ENCODE results near the gene PGC.

Gene PGC

DNA sequence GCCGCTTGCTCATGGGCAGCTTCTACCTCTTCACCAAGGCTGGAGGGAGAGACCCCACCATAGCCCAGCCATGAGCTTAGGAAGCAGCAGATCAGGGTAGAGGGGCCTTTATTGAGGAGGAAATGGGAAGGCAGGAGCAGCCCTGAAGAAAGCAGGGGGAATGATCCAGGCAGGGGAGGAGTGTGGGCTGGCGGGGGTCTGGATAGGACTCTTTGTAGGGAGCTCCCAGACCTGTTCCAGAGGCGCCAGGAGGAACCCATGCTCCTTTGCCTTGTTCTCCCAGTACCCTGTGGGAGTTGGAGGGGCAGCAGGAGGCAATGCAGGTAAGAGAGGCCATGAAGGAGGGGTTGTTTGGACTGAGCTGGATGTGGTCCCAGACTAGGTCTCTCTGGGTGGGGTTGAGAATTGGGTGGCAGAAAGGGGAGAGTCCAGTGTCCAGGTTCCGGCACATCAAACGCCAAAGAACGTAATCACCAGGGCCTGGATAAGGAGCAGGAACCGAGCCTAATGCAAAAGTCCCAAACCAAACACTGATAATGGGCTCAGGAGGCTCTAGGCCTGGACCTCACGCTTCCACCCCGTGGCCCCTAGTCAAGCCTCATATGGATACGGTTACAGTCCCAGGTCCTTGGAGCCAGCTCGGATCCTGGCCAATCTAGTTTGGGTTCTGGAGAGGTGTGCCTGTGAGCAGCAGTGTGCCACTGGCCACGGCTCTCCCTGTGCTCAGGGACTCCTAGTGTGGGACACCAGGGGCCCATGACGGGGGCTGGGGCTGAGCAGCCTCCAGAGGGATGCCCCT is 12.1 kb upstream of the PGC start:
- H3K4me2 ChIP-seq (ENCODE audit: low read length), result no peak overlapping the region
- no peaks in the 10 kb centered on the region for H3K9me3 ChIP-seq (ENCODE audit: control insufficient read depth, insufficient read depth, low read length)
- H3K4me3 ChIP-seq (ENCODE audit: low read length), result no peak overlapping the region
- peaks cover 12% of the 10 kb centered on the region for H3K27me3 ChIP-seq (ENCODE audit: control insufficient read depth, low read length)
- H4K20me1 ChIP-seq (ENCODE audit: control insufficient read depth, insufficient read depth, low read depth, low read length), result no peaks in the 10 kb centered on the region
- peaks cover 5% of the 10 kb centered on the region; the same call in 1 of the 2 replicates for H3K4me1 ChIP-seq (ENCODE audit: control insufficient read depth, low read length)
- no peaks in the 10 kb centered on the region for H3F3A ChIP-seq (ENCODE audit: control insufficient read depth, insufficient read depth)
- H3K9me2 ChIP-seq (replicated peaks; ENCODE audit: control insufficient read depth, low read length), result no peaks in the 10 kb centered on the region
- no peaks in the 10 kb centered on the region for H3K36me3 ChIP-seq (ENCODE audit: control insufficient read depth, low read length)
- TF ChIP-seq, protein P1, sequence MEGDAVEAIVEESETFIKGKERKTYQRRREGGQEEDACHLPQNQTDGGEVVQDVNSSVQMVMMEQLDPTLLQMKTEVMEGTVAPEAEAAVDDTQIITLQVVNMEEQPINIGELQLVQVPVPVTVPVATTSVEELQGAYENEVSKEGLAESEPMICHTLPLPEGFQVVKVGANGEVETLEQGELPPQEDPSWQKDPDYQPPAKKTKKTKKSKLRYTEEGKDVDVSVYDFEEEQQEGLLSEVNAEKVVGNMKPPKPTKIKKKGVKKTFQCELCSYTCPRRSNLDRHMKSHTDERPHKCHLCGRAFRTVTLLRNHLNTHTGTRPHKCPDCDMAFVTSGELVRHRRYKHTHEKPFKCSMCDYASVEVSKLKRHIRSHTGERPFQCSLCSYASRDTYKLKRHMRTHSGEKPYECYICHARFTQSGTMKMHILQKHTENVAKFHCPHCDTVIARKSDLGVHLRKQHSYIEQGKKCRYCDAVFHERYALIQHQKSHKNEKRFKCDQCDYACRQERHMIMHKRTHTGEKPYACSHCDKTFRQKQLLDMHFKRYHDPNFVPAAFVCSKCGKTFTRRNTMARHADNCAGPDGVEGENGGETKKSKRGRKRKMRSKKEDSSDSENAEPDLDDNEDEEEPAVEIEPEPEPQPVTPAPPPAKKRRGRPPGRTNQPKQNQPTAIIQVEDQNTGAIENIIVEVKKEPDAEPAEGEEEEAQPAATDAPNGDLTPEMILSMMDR (IDR thresholded peaks at IDR 0.05; ENCODE audit: low read depth, low read length, poor library complexity, severe bottlenecking), result no peak
- no peak overlapping the region for H3K27ac ChIP-seq (ENCODE audit: low read depth, low read length)
- no peaks in the 10 kb centered on the region for H3K79me2 ChIP-seq (ENCODE audit: control insufficient read depth, low read length)

- no peaks in the 10 kb centered on the region for H3F3A ChIP-seq (ENCODE audit: control insufficient read depth, insufficient read depth)
- no peaks in the 10 kb centered on the region for H3K9me2 ChIP-seq (replicated peaks; ENCODE audit: control insufficient read depth, low read length)
- no peak overlapping the region for H3K4me3 ChIP-seq (ENCODE audit: low read length)
- peaks cover 16% of the 10 kb centered on the region for H3K27me3 ChIP-seq (ENCODE audit: control insufficient read depth, low read length)
- no peaks in the 10 kb centered on the region for H4K20me1 ChIP-seq (ENCODE audit: control insufficient read depth, insufficient read depth, low read depth, low read length)
- no peak for TF ChIP-seq EZH2phosphoT487 (IDR thresholded peaks at IDR 0.05; ENCODE audit: borderline replicate concordance, low read length)
- TF ChIP-seq, protein P1 (IDR thresholded peaks at IDR 0.05; ENCODE audit: low read depth, low read length, poor library complexity, severe bottlenecking), result no peak
- H3K4me1 ChIP-seq (ENCODE audit: control insufficient read depth, low read length), result peaks cover 3% of the 10 kb centered on the region; the same call in 1 of the 2 replicates
- H3K4me2 ChIP-seq (ENCODE audit: low read length), result no peak overlapping the region
- H3K9me3 ChIP-seq (ENCODE audit: control insufficient read depth, insufficient read depth, low read length), result no peaks in the 10 kb centered on the region
- no peak overlapping the region for H3K27ac ChIP-seq (ENCODE audit: low read depth, low read length)
- no peaks in the 10 kb centered on the region for H3K36me3 ChIP-seq (ENCODE audit: control insufficient read depth, low read length)
- H3K79me2 ChIP-seq (ENCODE audit: control insufficient read depth, low read length), result no peaks in the 10 kb centered on the region
Observed at GRCh38 chr6:41758641-41759035, 11.4 kb upstream of the PGC start.

DNA sequence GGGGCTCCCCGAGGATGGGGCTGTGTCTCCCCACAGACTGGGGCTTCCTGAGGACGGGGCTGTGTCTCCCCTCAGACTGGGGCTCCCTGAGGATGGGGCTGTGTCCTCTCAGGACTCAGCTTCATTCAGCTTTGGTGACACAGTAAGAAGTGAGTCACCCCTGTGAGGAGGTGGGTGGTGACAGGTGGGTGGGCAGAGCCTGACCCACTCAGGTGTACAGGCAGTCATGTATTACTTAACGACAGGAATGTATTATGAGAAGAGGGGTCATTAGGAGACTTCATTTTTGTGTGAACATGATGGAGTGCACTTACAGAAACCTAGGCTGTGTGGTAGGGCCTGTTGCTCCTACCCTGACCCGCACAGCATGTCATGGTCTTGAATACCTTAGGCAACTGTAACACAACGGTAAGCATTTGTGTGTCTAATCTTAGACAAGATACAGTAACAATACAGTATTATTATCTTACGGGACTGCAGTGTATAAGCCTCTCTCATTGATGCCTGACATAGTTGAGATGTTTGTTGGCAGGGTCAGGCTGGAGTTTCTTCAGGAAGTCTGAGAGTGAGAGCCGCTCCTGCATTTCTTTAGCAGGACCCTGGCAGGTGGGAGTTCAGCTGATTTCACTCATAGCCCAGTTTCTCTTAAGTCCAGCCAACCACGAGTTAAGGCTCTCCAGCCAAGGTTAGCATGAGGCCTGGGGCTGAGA is 10.9 kb upstream of the PGC start:
- H3K27me3 ChIP-seq (ENCODE audit: control insufficient read depth, low read length), result peaks cover 18% of the 10 kb centered on the region
- no peaks in the 10 kb centered on the region for H3K9me3 ChIP-seq (ENCODE audit: control insufficient read depth, insufficient read depth, low read length)
- H3K27ac ChIP-seq (ENCODE audit: low read depth, low read length), result no peak overlapping the region
- no peaks in the 10 kb centered on the region for H3K4me1 ChIP-seq (ENCODE audit: control insufficient read depth, low read length)
- no peaks in the 10 kb centered on the region for H3F3A ChIP-seq (ENCODE audit: control insufficient read depth, insufficient read depth)
- H3K79me2 ChIP-seq (ENCODE audit: control insufficient read depth, low read length), result no peaks in the 10 kb centered on the region
- no peak overlapping the region for H3K4me2 ChIP-seq (ENCODE audit: low read length)
- no peaks in the 10 kb centered on the region for H3K36me3 ChIP-seq (ENCODE audit: control insufficient read depth, low read length)
- no peak for TF ChIP-seq EZH2phosphoT487 (IDR thresholded peaks at IDR 0.05; ENCODE audit: borderline replicate concordance, low read length)
- H3K4me3 ChIP-seq (ENCODE audit: low read length), result no peak overlapping the region
- H3K9me2 ChIP-seq (replicated peaks; ENCODE audit: control insufficient read depth, low read length), result no peaks in the 10 kb centered on the region
- H4K20me1 ChIP-seq (ENCODE audit: control insufficient read depth, insufficient read depth, low read depth, low read length), result no peaks in the 10 kb centered on the region

GRCh38 chr6:41757271-41757670 is 10.1 kb upstream of the PGC start:
- Histone ChIP-seq H3K36me3 (ENCODE audit: control insufficient read depth, low read length) (no peaks in the 10 kb centered on the region), H3K4me2 (ENCODE audit: low read length) (no peak overlapping the region), H4K20me1 (ENCODE audit: control insufficient read depth, insufficient read depth, low read depth, low read length) (no peaks in the 10 kb centered on the region), H3K4me3 (ENCODE audit: low read length) (no peak overlapping the region), H3K79me2 (ENCODE audit: control insufficient read depth, low read length) (no peaks in the 10 kb centered on the region), H3K27ac (ENCODE audit: low read depth, low read length) (no peak overlapping the region), H3K4me1 (ENCODE audit: control insufficient read depth, low read length) (no peaks in the 10 kb centered on the region), H3K27me3 (ENCODE audit: control insufficient read depth, low read length) (peaks cover 20% of the 10 kb centered on the region), H3K9me3 (ENCODE audit: control insufficient read depth, insufficient read depth, low read length) (no peaks in the 10 kb centered on the region), H3F3A (ENCODE audit: control insufficient read depth, insufficient read depth) (no peaks in the 10 kb centered on the region), H3K9me2 (replicated peaks; ENCODE audit: control insufficient read depth, low read length) (no peaks in the 10 kb centered on the region)
- TF ChIP-seq, protein P1 (IDR thresholded peaks at IDR 0.05; ENCODE audit: low read depth, low read length, poor library complexity, severe bottlenecking), result no peak
- TF ChIP-seq EZH2phosphoT487 (IDR thresholded peaks at IDR 0.05; ENCODE audit: borderline replicate concordance, low read length), result no peak
